HG03342 (cell line): Measurements from ENCODE around the gene PPDPF.
"Not testable (repeated sequence)": the region's sequence is repeated elsewhere in the genome, so short reads cannot be mapped to it uniquely, and the experiment has no call there.

Experiments
- ATAC-seq: cut with Tn5 transposase; IDR thresholded peaks from one replicate; pipeline ENCODE4 v1.9.1; 2021; ENCODE audit warnings: mild to moderate bottlenecking, moderate library complexity; ENCODE audit not compliant: unreplicated experiment

PPDPF gene

GRCh38 chr20:63499338-63499969, 21.1 kb upstream of the PPDPF start:
- ATAC-seq: no peak

DNA sequence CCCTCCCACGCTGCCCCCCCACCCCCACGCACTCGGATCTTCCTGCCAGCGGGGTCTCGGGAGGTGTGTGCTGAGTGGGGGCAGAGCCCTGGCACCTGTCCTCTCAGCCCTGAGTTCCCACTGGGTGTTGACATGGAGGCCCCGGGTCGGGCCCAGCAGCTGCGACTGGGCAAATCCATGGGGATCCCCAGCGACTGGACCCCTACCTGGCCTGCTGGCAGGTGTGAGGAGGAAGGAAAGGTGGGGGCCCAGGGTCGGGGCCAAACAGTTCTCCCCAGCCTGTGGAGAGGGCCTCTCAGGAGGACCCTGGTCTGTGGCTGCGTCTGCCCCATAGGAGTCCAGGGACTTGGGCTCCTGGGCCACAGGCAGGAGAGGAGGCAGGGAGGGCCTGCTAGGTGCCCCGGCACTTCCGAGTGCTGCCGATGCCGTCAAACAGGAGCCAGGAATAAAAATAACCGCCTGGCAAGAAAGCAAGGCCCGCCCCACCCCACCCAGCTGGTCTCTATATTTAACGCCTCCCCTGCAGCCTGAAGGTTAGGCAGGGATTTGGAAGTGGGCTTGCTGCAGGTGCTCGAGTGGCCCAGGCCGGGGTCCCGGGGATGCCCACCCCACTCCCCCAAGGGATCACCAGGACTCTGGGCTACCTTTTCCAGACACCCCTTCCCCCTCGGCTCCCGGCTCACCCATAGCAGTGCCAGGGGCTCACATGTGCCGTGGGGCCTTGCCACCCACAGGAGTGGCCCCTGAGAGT, 20.2 kb upstream of the PPDPF start:
- ATAC-seq: no peak

DNA sequence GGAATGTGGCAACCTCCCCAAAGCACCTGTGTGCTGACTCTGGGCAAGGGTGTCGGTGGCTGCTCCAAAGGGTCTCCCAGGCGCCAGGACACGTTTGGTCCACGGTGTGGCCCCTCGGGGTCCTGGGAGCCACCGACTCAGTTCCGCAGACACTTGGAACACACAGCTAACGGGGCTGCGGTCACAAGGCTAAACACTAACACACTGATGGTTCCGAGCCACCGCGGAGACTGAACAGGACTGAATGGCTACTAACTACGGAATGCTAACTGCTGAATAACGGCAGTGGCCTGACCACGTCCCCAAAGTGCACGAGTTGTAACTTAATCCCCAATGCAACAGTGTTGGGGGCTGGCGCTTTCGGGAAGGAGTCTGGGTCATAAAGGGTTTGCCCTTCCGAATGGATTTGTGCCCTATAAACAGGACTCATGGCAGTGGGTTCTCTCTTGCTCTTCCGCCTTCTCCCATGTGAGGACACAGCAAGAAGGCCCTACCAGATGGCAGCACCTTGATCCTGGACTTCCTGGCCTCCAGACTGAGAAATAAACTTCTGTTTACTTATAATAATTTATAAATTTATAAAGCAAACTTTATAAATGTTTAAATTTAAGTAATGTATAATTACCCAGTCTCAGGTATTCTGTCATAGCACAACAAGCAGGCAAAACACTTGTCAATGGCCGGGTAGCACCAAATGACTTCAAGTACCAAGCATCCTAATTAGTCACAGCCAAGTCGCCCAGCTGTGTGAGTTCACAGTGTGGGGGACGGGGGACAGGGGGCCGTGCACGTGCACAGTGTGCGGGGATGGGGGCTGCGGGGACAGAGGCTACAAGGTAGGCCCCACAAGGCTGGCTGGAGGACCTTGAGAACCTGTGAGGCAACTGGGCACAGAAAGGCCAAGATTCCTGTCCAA, 19.4 kb upstream of the PPDPF start:
- ATAC-seq: no peak

DNA sequence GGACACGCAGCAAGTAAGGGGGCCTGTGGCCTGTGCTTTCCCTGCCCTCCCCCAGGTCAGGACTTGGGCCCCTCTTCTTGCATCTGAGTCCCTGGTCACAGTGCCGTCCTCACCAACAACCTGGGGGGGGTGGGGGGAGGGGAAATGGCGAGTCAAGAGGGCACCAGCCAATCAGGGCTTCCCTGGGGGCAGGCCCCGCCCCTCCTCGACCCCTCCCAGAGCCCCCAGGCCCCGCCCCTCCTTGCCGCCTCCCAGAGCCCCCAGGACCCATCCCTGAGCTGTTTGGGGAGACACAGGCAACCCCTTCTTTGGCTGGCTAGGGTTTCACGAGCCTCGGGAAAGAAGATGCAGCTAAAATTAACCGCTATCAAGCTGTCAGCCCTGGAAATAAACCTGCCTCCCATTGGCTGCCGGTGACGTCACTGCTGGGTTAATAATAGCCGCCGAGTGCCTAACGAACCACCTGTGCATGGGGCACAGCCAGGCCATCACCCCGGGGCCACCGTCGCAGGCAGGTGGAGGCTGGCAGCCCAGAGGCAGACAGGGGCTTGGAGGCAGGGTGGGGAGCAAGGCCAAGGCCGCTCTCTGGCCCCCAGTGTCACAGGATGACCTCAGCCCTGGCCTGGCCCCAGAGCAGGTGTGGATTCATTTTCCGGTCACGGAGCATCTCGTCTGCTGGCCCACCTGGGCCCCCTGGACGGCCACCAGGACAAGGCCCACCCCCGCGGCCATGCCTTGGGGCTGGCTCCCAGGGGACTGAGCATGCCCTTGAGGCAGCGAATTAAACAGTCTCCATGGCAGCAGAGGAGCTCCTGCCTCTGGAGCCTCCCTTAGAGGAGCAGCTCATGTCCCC, 18.5 kb upstream of the PPDPF start:
- no peak for ATAC-seq

- ATAC-seq: no peak
These were observed 17.8 kb upstream of the PPDPF start for GRCh38 chr20:63502671-63503172.

- ATAC-seq: no peak
These were observed 17.0 kb upstream of the PPDPF start for GRCh38 chr20:63503524-63503923.

DNA sequence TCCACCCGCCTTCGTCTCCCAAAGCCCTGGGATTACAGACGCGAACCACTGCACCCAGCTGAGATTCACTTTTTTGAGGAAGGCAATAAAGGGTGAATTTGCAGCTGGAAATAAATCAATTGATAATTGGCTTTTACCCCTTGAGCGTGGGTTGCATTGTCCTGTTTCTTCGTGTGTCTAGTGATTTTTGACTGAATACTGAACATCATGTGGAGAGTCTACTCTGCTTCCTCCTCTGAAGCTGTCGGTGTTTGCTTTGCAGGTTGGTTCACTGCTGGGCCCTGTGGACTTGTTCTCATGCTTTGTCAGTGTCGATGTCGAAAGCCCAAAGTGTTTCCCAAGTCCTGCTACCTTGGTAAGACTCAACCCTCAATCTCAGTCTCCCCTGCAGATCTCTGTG, 15.9 kb upstream of the PPDPF start:
- ATAC-seq: no peak

- no peak for ATAC-seq
These were observed 15.3 kb upstream of the PPDPF start for GRCh38 chr20:63505281-63505680.

- no peak for ATAC-seq
These were observed 14.8 kb upstream of the PPDPF start for GRCh38 chr20:63505723-63506122.

- ATAC-seq: no peak
These were observed 13.4 kb upstream of the PPDPF start for GRCh38 chr20:63507083-63507743.

DNA sequence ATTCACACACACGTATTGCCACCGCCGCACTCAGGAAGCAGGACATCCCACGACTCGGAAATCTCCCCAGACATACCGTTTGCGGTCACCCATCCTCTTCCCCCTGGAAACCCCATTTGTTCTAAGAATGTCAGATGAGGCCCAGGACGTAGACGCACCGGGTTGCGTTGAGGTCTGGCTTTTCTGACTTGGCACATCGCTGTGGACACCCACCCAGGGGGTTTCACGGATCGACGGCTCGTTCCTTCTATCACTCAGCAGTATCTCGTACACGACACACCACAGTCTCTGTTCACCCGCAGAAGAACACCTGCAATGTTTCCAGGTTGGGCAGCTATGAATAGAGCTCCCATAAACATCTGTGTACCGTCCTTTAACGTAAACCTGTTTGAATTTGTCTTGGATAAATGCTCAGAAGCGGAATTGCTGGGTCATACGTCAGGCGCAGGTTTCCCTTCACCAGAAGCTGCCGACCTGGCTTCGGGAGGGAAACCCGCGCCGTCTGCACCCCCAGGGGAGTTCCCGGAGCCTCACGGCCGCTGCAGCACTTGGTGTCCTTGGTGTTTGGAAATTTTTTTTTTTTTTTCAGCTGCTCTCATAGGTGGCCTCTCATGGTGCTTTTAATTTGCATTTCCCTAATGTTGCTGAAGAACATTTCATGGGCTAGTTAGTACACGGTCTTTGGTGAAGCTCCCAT, 12.3 kb upstream of the PPDPF start:
- no peak for ATAC-seq

- no peak for ATAC-seq
These were observed 11.4 kb upstream of the PPDPF start for GRCh38 chr20:63509088-63509564.

DNA sequence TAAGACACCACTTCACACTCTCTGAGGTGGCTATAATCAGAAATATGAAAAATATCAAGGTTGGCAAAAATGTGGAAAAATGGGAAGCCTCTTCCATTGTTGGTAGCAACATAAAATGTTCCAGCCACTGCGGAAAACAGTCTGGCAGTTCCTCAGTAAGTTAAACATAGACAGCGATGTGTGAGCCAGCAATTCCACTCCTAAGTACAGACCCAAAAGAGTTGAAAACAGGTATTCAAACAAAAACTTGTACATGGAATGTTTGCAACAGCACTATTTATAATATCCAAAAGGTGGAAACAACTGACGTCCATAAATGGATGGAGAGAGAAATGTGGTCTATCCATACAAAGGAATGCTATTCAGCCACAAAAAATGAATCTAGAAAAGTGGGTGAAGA, 7.4 kb upstream of the PPDPF start:
- ATAC-seq: no peak

- not testable (repeated sequence) for ATAC-seq
These were observed 6.0 kb upstream of the PPDPF start for GRCh38 chr20:63514520-63514919.

DNA sequence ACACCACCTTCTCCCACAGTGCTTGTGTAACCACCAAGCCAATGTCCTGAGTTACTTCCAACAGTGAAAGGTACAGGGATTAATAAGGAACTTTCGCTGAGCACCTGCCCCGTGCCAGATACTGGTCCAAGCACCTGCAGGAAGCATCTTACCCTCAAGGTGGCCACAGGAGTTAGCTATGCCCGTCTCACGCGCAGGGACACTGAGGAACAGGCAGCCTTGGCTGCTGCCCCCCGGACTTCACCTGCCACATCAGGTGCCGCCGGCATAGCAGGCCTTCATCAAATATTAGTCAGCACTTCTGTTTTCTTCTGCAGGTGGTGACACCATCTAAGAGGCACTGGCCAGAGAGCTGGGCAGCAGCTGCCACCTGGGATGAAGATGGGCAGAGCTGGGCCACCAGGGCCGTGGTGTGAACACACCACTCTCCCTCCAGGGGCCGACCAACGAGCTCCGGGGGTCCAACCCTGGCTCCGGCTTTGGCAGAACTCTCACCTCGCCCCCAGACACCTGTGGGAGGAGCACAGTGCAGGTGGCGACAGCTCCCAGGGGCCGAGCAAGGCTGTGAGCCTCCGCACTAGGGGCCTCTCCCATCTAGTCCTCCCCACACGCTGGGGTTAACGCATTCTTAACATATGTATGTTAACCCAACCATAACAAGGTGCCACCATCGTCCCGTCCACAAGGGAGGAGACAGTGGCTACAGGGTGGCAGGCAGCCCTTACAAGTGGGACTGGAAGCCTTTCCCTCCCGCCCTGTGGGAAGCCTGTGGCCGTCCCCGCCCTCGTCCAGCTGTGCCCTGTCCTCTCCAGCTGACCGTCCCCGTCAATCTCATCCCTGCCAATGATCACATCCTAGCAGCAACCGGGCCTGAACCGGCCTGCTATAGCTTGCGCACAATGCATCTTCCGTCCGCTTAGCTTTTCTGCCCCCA, 2.9 kb upstream of the PPDPF start:
- no peak for ATAC-seq

DNA sequence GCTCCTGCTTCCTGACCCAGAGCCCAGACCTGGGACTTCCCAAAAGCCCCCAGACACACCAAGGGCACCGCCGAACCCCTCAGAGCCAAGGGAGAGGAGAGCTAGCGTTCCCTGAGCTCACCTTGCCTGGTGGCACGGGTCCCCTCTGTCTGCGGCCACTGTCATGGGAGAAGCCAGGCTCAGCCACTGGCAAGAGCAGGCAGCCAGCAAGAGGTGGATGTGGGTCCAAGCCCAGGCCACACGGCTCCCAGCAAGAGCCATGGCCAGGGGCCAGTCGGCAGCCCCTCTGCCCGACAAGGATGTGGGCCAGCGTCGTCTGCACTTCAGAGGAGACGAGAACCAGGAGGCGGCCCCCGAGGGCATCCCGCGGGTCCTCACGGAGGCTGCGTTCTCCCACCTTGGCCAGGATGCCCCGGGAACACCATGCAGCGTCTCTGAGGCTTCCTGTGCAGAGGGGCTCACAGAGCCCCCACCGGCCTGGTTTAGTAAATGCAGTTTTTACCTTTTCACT, 2.2 kb upstream of the PPDPF start:
- ATAC-seq: no peak

GRCh38 chr20:63518946-63519667, 1.5 kb upstream of the PPDPF start:
- no peak for ATAC-seq
